H1 (cell line): ENCODE data around the gene SPATS2. TPM values are rescaled to one million over a fixed set of nuclear protein-coding genes. Genes with fewer than 3 reads are reported as not detected.

Experiments used
- CTCF ChIA-PET: fragments of 300-600 bp; sonication (Branson Sonifier 250); formaldehyde crosslinking; loops from one replicate; lab custom pipeline; 2021; ENCODE audit not compliant: partially characterized antibody; lab: Charles Lee
- POLR2A ChIA-PET: fragments of 300-600 bp; sonication (Branson Sonifier 250); formaldehyde crosslinking; loops from one replicate; lab custom pipeline; 2021; ENCODE audit warnings: inconsistent platforms; ENCODE audit not compliant: partially characterized antibody; lab: Charles Lee
- DNase-seq, 2 experiments: peaks; one replicate each; pipeline versions ENCODE4 v3.0.0 to v3.0.0-alpha.2; 2010 to 2022; ENCODE audit warnings: low spot score in 2 of 2, low read depth in 1 of 2, mixed read lengths in 1 of 2
- FAIRE-seq: peaks from 2 replicates; lab custom pipeline; 2011; peaks lifted over from hg19 to GRCh38; lab: Jason Lieb, UNC
- H2AFZ ChIP-seq: 2 replicates; pipeline ENCODE4 v1.8.1; 2012; ENCODE audit warnings: low read length, inconsistent platforms
- H2AK5ac ChIP-seq: 2 replicates; pipeline ENCODE4 v1.6.1; 2013; ENCODE audit warnings: low read depth, low read length
- H2BK120ac ChIP-seq: replicated peaks from 2 replicates; pipeline ENCODE3; 2013; ENCODE audit warnings: low read depth, low read length, inconsistent platforms
- H2BK12ac ChIP-seq: 2 replicates; pipeline ENCODE4 v1.6.1; 2013; ENCODE audit warnings: low read depth, low read length
- H2BK15ac ChIP-seq: 2 replicates; pipeline ENCODE4 v1.6.1; 2013; ENCODE audit warnings: low read length
- H2BK20ac ChIP-seq: 2 replicates; pipeline ENCODE4 v1.6.1; 2013; ENCODE audit warnings: low read length
- H2BK5ac ChIP-seq: 2 replicates; pipeline ENCODE4 v1.6.1; 2013; ENCODE audit warnings: low read depth, low read length
- H3K14ac ChIP-seq: 2 replicates; pipeline ENCODE4 v1.6.1; 2013; ENCODE audit warnings: inconsistent platforms; ENCODE audit not compliant: insufficient read length
- H3K18ac ChIP-seq: 2 replicates; pipeline ENCODE4 v1.6.1; 2013; ENCODE audit warnings: low read length; ENCODE audit errors: extremely low read depth
- H3K23ac ChIP-seq: 2 replicates; pipeline ENCODE4 v1.6.1; 2013; ENCODE audit warnings: inconsistent platforms; ENCODE audit not compliant: insufficient read length
- H3K23me2 ChIP-seq: 2 replicates; pipeline ENCODE4 v1.6.1; 2013; ENCODE audit warnings: low read depth, low read length
- H3K27ac ChIP-seq: 2 replicates; pipeline ENCODE4 v1.6.1; 2011; ENCODE audit warnings: low read depth, low read length, inconsistent platforms
- H3K27me3 ChIP-seq, 4 experiments: replicated peaks in 1 of 4; 1 replicate in 1 of 4; 2 replicates in 3 of 4; pipeline versions ENCODE4 v1.6.1 to v1.8.1; 2011 to 2013; ENCODE audit warnings: low read length in 3 of 4, mild to moderate bottlenecking in 3 of 4, inconsistent platforms in 2 of 4, mixed read lengths in 2 of 4, moderate library complexity in 1 of 4; ENCODE audit not compliant: control insufficient read depth in 3 of 4, insufficient read depth in 3 of 4; ENCODE audit errors: extremely low read depth in 1 of 4
- H3K36me3 ChIP-seq, 4 experiments: 2 replicates each; pipeline versions ENCODE4 v1.6.1 to v1.8.1; 2011 to 2013; ENCODE audit warnings: mild to moderate bottlenecking in 4 of 4, low read length in 3 of 4, moderate library complexity in 2 of 4, control low read depth in 1 of 4, inconsistent platforms in 1 of 4; ENCODE audit not compliant: insufficient read depth in 4 of 4, control insufficient read depth in 2 of 4
- H3K4ac ChIP-seq: replicated peaks from 2 replicates; pipeline ENCODE3; 2013; ENCODE audit warnings: low read length, low read depth, mixed read lengths, inconsistent platforms; ENCODE audit not compliant: insufficient read length
- H3K4me1 ChIP-seq, 4 experiments: replicated peaks in 1 of 4; 1 replicate in 1 of 4; 2 replicates in 3 of 4; pipeline versions ENCODE4 v1.6.1 to v1.8.1; 2011 to 2013; ENCODE audit warnings: low read length in 3 of 4, inconsistent platforms in 2 of 4, mixed read lengths in 1 of 4; ENCODE audit not compliant: insufficient read depth in 4 of 4, control insufficient read depth in 3 of 4
- H3K4me2 ChIP-seq, 2 experiments: 2 replicates each; pipeline versions ENCODE4 v1.6.1 to v1.8.1; 2011 to 2013; ENCODE audit warnings: low read depth in 2 of 2, low read length in 2 of 2, control low read depth in 1 of 2, inconsistent platforms in 1 of 2, mild to moderate bottlenecking in 1 of 2; ENCODE audit not compliant: insufficient read depth in 1 of 2
- H3K4me3 ChIP-seq, 4 experiments: fragments of 200-600, 300-600 bp in 1 of 4; sonication (generic), shearing (Covaris generic), sonication (Bioruptor Twin) in 1 of 4; 2 replicates each; pipeline versions ENCODE4 v1.5.1 to v1.8.1; 2011 to 2016; ENCODE audit warnings: low read length in 4 of 4, low read depth in 3 of 4, control low read depth in 2 of 4, inconsistent platforms in 2 of 4, mild to moderate bottlenecking in 2 of 4, mixed read lengths in 1 of 4, moderate library complexity in 1 of 4; ENCODE audit not compliant: insufficient read depth in 2 of 4; ENCODE audit errors: extremely low read depth in 1 of 4
- H3K56ac ChIP-seq: replicated peaks from 2 replicates; pipeline ENCODE3; 2013; ENCODE audit warnings: low read depth, mild to moderate bottlenecking, mixed read lengths, low read length, inconsistent platforms; ENCODE audit not compliant: insufficient read length
- H3K79me1 ChIP-seq: 2 replicates; pipeline ENCODE4 v1.6.1; 2013; ENCODE audit warnings: low read depth, low read length, control low read depth
- H3K79me2 ChIP-seq, 2 experiments: 2 replicates each; pipeline versions ENCODE4 v1.6.1 to v1.8.1; 2012 to 2013; ENCODE audit warnings: low read length in 2 of 2, mild to moderate bottlenecking in 2 of 2, inconsistent platforms in 1 of 2; ENCODE audit not compliant: insufficient read depth in 2 of 2, control insufficient read depth in 1 of 2
- H3K9ac ChIP-seq, 4 experiments: replicated peaks in 1 of 4; 1 replicate in 1 of 4; 2 replicates in 3 of 4; pipeline versions ENCODE4 v1.6.1 to v1.8.1; 2011 to 2013; ENCODE audit warnings: low read depth in 3 of 4, low read length in 3 of 4, control low read depth in 2 of 4, mild to moderate bottlenecking in 2 of 4, moderate library complexity in 2 of 4, inconsistent platforms in 1 of 4; ENCODE audit errors: extremely low read depth in 1 of 4
- H3K9me3 ChIP-seq, 2 experiments: 2 replicates each; pipeline versions ENCODE4 v1.6.1 to v1.8.1; 2012 to 2013; ENCODE audit warnings: mild to moderate bottlenecking in 2 of 2, moderate library complexity in 2 of 2, control low read depth in 1 of 2, inconsistent platforms in 1 of 2, low read depth in 1 of 2, low read length in 1 of 2, mixed read lengths in 1 of 2; ENCODE audit not compliant: insufficient read depth in 2 of 2
- H4K20me1 ChIP-seq, 2 experiments: replicated peaks in 1 of 2; 2 replicates each; pipeline versions ENCODE3 to v1.8.1; 2011 to 2013; ENCODE audit warnings: inconsistent platforms in 2 of 2, low read length in 2 of 2, mild to moderate bottlenecking in 1 of 2; ENCODE audit not compliant: insufficient read depth in 2 of 2, control insufficient read depth in 1 of 2
- H4K5ac ChIP-seq: 2 replicates; pipeline ENCODE4 v1.6.1; 2013; ENCODE audit warnings: low read length, low read depth, mixed read lengths, inconsistent platforms; ENCODE audit not compliant: insufficient read length
- H4K8ac ChIP-seq: 2 replicates; pipeline ENCODE4 v1.8.0; 2013; ENCODE audit warnings: mild to moderate bottlenecking, moderate library complexity, low read length, inconsistent platforms; ENCODE audit not compliant: insufficient read depth; ENCODE audit errors: extremely low read depth
- H4K91ac ChIP-seq: replicated peaks from 2 replicates; pipeline ENCODE3; 2013; ENCODE audit warnings: low read length, mixed read lengths, inconsistent platforms; ENCODE audit not compliant: insufficient read length
- CBX8 ChIP-seq: fragments of 300-800, 300-1000 bp; sonication (generic); IDR thresholded peaks from 2 replicates; pipeline ENCODE4 v1.7.1; 2016; ENCODE audit warnings: low read depth, low read length, borderline replicate concordance
- CHD2 ChIP-seq: IDR thresholded peaks from 2 replicates; pipeline ENCODE4 v1.6.1; 2012; ENCODE audit warnings: low read length, improper control_type of control experiment
- CTBP2 ChIP-seq: IDR thresholded peaks from 2 replicates; pipeline ENCODE4 v1.7.0; 2011; ENCODE audit warnings: borderline replicate concordance, mild to moderate bottlenecking, moderate library complexity, mixed read lengths, low read length; ENCODE audit not compliant: insufficient read depth, insufficient read length
- JUND ChIP-seq: IDR thresholded peaks from 2 replicates; pipeline ENCODE4 v1.6.1; 2011; ENCODE audit warnings: mild to moderate bottlenecking, improper control_type of control experiment, low read length
- TCF12 ChIP-seq: IDR thresholded peaks from 2 replicates; pipeline ENCODE4 v1.6.1; 2011; ENCODE audit warnings: low read depth, mild to moderate bottlenecking, low read length
- ZNF274 ChIP-seq: IDR thresholded peaks from 2 replicates; pipeline ENCODE4 v1.7.0; 2012; ENCODE audit warnings: low read length, borderline replicate concordance; ENCODE audit errors: extremely low read depth
- whole genome bisulfite sequencing, 2 experiments: shearing (Covaris generic) in 1 of 2; methylation state at CpG; one replicate each; pipeline versions ENCODE4 v1.1.6 to v1.1.7; 2013 to 2015; ENCODE audit warnings: low lambda C conversion rate in 2 of 2, mixed read lengths in 2 of 2, inconsistent platforms in 1 of 2, low coverage in 1 of 2, missing lambda C conversion rate in 1 of 2; ENCODE audit not compliant: insufficient replicate concordance in 2 of 2, insufficient coverage in 1 of 2, insufficient read length in 1 of 2; ENCODE audit errors: extremely low coverage in 1 of 2, missing lambda C conversion rate in 1 of 2; 5-methylcytosine and 5-hydroxymethylcytosine counted together
- polyA plus RNA-seq, 7 experiments: library from polyadenylated mRNA; depleted of rRNA in 3 of 7; stranded (reverse) in 5 of 7; unstranded in 2 of 7; fragments of >200 nt in 5 of 7; fragments of 200-250 nt in 2 of 7; gene quantifications; 1 replicate in 5 of 7; 2 replicates in 1 of 7; 4 replicates in 1 of 7; pipeline versions ENCODE4 v1.2.1 to v1.2.3, GENCODE V29; 2011 to 2013; ENCODE audit warnings: missing spikeins in 2 of 7, mixed read lengths in 2 of 7
- total RNA-seq: library from RNA; stranded (reverse); fragmentation: NEBNext Ultra II Directional; extraction: Animal tissue kit (Norgen Biotek cat#: 25700); gene quantifications from 2 replicates; pipeline ENCODE4 v1.2.1, GENCODE V29; 2021

Gene SPATS2
- total and polyA plus RNA-seq, 2 of the 8 experiments (the other 6 are each of a cell fraction or from before 2014, with no cell fraction given): 19.2 to 24.5 TPM

DNA sequence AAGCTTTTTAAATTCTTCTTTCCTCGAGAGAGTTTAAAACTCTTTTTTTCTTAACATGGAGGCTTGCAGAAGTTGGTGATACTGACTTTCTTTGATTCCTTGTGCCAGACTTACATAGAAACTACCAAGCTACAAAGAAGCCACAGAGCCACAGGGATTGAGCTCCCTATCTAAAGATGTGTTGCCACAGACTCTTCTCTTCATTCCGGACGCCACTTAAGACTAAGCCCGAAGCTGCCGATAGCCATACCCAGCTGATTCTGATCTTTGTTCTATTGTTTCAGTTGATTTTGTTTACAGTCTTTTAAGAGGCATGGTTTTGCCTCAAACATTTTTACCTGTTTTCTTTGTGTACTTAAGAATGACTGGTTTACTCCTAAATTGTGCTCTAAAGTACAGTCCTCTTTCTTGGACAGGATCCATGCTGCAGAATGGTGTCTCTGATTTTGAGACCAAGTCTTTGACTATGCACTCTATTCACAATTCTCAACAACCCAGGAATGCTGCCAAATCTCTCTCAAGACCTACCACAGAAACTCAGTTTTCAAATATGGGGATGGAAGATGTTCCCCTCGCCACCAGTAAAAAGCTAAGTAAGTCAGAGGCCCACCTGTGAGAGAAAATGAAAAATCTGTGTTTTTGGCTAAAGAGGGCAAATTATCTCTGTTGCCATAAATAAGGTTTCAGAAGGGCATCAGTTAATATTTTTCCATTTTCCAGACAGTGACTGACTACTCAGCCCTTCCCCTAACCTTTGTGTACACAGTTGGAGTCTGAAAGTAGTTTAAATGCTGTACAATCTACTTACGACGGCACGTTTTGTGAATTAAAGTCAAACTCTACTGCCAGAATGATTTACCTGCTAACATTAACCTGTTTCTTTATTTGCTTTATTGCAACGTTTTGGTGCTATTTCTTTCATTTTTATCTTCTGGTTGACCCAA is 129.4 kb downstream of the SPATS2 start:
- no peak for TF ChIP-seq TCF12
- TF ChIP-seq CBX8: no peak
- TF ChIP-seq ZNF274: no peak
- no peak for TF ChIP-seq CHD2
- TF ChIP-seq CTBP2: no peak
- TF ChIP-seq JUND: no peak
- TF ChIP-seq, all 59 proteins: peak for 0
- Histone ChIP-seq H4K91ac (no peak overlapping the region), H4K5ac (no peak overlapping the region), H2BK120ac (no peak overlapping the region), H2AFZ (no peak overlapping the region), H3K18ac (no peak overlapping the region), H3K9me3 (no peaks in the 10 kb centered on the region), H3K4me3 (no peak overlapping the region), H3K23ac (no peak overlapping the region), H3K23me2 (no peaks in the 10 kb centered on the region), H4K8ac (no peak overlapping the region), H3K14ac (no peak overlapping the region), H3K36me3 (peaks cover 0 to 8% (median 1%) of the 10 kb centered on the region in 4 experiments; a peak in 3 of 8 replicates), H3K79me2 (no peaks in the 10 kb centered on the region), H3K4me2 (no peak overlapping the region), H4K20me1 (no peaks in the 10 kb centered on the region), H2BK20ac (no peak overlapping the region), H2BK12ac (no peak overlapping the region), H2BK15ac (no peak overlapping the region), H3K27ac (no peak overlapping the region), H3K79me1 (no peaks in the 10 kb centered on the region), H3K9ac (no peak overlapping the region), H3K4me1 (no peaks in the 10 kb centered on the region), H3K27me3 (no peaks in the 10 kb centered on the region), H3K56ac (no peak overlapping the region), H2BK5ac (no peak overlapping the region), H2AK5ac (no peak overlapping the region), H3K4ac (no peak overlapping the region)
- DNase-seq: no peak
- 91% methylated on average over 10 of the region's 10 CpGs; no CpG with 5 or more reads in 1 of the 2 experiments for WGBS, 2 experiments
- no peak for FAIRE-seq
- ChIA-PET POLR2A (interaction anchor here (1.0 kb wide), 1 partner anchor 130 kb away, joined by 3 read pairs; the partner anchor contains the start of gene SPATS2), CTCF (interaction anchor here (0.7 to 3.1 kb wide), 9 partner anchors 9 to 199 kb away, joined by 3 to 24 read pairs (median 3); partner anchors contain the start of gene DNAJC22)
